Epithelial cell of proximal tubule (primary cell): ENCODE data around the gene ARID4B. TPM values are rescaled to one million over a fixed set of nuclear protein-coding genes. Genes with fewer than 3 reads are reported as not detected.

Experiments
- DNase-seq: peaks from one replicate; pipeline ENCODE4 v3.0.0-alpha.2; 2011; ENCODE audit warnings: low read depth
- H3K4me3 ChIP-seq: 2 replicates; pipeline ENCODE4 v1.5.1; 2011; ENCODE audit warnings: low read depth, mild to moderate bottlenecking, low read length
- CTCF ChIP-seq: conservative IDR thresholded peaks from 2 replicates; pipeline ENCODE4 v1.5.1; 2012; ENCODE audit warnings: low read depth, mild to moderate bottlenecking, low read length
- total RNA-seq: library from RNA; depleted of rRNA; stranded (reverse); fragments of >200 nt; gene quantifications from 2 replicates; pipeline ENCODE4 v1.2.3, GENCODE V29; 2015

ARID4B gene
- total RNA-seq, 1 donor from 2014 or later, result 13.8 TPM

- TF ChIP-seq CTCF, result no peak
- H3K4me3 ChIP-seq, result no peak overlapping the region
- DNase-seq, result no peak
Observed at GRCh38 chr1:235358899-235359298, 30.9 kb upstream of the ARID4B start.

- H3K4me3 ChIP-seq, result no peak overlapping the region
- TF ChIP-seq CTCF, result no peak
- DNase-seq, result no peak
Observed at GRCh38 chr1:235357485-235358373, 29.8 kb upstream of the ARID4B start.

GRCh38 chr1:235351898-235352297 is 23.9 kb upstream of the ARID4B start:
- H3K4me3 ChIP-seq, result no peak overlapping the region
- TF ChIP-seq CTCF, result no peak
- DNase-seq, result no peak

GRCh38 chr1:235351441-235351840 is 23.5 kb upstream of the ARID4B start:
- no peak for TF ChIP-seq CTCF
- DNase-seq, result no peak
- H3K4me3 ChIP-seq, result no peak overlapping the region

GRCh38 chr1:235343726-235344125 is 15.7 kb upstream of the ARID4B start:
- TF ChIP-seq CTCF, result no peak
- DNase-seq, result no peak
- H3K4me3 ChIP-seq, result no peak overlapping the region

- no peak for DNase-seq
- H3K4me3 ChIP-seq, result no peak overlapping the region
- no peak for TF ChIP-seq CTCF
Observed at GRCh38 chr1:235342471-235342870, 14.5 kb upstream of the ARID4B start.

GRCh38 chr1:235342039-235342438 is 14.1 kb upstream of the ARID4B start:
- no peak for DNase-seq
- TF ChIP-seq CTCF, result no peak
- no peak overlapping the region for H3K4me3 ChIP-seq
